ENCODE data around the gene MBD6.
"Not testable (repeated sequence)": the region's sequence is repeated elsewhere in the genome, so short reads cannot be mapped to it uniquely, and the experiment has no call there.

Gene MBD6

DNA sequence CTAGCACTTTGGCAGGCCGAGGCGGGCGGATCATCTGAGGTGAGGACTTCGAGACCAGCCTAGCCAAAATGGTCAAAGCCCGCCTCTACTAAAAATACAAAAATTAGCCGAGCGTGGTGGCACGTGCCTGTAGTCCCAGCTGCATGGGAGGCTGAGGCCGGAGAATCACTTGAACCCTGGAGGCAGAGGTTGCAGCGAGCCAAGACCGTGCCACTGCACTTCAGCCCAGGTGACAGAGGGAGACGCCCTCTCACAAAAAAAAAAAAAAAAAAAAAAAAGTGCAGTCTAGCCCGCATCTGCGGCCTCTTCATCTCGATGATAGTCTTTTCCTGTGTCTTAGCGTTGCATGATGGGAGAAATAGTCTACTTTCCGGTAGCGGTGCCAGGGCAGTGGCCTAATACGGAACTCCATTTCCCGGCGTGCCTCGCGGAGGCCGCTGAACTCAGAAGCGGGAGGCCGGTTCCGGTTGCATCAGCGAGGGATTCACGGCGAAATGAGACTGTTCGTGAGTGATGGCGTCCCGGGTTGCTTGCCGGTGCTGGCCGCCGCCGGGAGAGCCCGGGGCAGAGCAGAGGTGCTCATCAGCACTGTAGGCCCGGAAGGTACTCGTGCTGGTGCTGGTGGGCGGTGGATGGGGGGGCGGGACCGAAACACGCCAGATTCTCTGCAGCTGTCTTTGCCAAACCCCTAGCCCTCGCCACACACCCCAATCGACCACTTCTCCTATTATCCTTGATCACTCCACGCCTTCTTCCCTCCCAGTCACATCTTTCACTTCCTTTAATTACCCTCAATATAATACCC, 34.8 kb upstream of the MBD6 start, which contains the start of gene MARS1:
Gene MARS1 (plus strand): TSS at position 472 of the 805 bp plus-strand sequence. CDS start 23 bp downstream, at position 495.
- peak; percentile 34 to 97 (median 89) for DNase-seq

DNA sequence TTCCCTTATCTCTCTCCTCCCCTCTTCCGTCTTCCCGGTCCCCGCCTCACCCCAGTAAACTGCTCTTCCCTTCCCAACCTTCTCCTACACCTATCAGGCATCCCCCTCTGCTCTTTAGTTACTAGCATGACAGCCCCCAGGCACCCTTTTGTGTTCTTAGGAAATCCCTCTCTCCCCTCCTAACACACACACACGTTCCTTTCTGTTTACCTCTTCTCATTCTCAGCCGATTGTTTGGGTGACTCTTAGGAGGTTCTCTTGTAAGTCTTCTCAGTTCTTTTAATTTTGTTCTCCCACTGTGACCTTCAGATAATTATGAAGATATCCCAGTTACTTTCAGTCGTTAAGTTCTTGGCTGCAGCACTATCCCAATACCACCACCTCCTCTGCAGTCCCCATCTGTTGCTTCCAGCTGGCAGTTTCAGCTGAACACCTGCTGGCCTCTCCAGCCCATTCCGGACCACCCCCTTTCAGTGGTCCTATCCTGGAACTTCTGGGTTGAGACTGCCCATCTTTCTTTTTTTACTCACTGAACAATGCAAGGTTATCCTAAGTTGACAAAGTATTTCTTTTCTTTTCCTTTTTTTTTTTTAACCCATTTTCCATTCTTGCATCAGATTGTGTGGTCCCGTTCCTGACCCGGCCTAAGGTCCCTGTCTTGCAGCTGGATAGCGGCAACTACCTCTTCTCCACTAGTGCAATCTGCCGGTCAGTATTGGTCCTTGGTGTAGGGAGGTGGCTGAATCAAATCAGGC, 34.0 kb upstream of the MBD6 start:
- no peak for DNase-seq

- no peak for DNase-seq
Observed at GRCh38 chr12:57489157-57489641, 33.4 kb upstream of the MBD6 start.

- DNase-seq = no peak
Observed at GRCh38 chr12:57490126-57490525, 32.5 kb upstream of the MBD6 start.

- DNase-seq = no peak
Observed at GRCh38 chr12:57491393-57492280, 31.0 kb upstream of the MBD6 start.

DNA sequence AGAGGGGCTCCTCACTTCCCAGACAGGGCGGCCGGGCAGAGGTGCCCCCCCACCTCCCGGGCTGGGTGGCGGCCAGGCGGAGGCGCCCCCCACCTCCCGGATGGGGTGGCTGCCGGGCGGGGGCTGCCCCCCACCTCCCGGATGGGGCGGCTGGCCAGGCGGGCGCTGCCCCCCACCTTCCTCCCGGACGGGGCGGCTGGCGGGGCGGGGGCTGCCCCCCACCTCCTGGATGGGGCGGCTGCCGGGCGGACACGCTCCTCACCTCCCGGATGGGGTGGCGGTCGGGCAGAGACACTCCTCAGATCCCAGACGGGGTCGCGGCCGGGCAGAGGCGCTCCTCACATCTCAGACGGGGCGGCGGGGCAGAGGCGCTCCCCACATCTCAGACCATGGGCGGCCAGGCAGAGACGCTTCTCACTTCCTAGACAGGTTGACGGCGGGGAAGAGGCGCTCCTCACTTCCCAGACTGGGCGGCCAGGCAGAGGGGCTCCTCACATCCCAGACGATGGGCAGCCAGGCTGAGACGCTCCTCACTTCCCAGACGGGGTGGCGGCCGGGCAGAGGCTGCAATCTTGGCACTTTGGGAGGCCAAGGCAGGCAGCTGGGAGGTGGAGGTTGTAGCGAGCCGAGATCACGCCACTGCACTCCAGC, 27.4 kb upstream of the MBD6 start:
- DNase-seq = not testable (repeated sequence)

GRCh38 chr12:57496822-57497221, 25.8 kb upstream of the MBD6 start:
- no peak for DNase-seq

DNA sequence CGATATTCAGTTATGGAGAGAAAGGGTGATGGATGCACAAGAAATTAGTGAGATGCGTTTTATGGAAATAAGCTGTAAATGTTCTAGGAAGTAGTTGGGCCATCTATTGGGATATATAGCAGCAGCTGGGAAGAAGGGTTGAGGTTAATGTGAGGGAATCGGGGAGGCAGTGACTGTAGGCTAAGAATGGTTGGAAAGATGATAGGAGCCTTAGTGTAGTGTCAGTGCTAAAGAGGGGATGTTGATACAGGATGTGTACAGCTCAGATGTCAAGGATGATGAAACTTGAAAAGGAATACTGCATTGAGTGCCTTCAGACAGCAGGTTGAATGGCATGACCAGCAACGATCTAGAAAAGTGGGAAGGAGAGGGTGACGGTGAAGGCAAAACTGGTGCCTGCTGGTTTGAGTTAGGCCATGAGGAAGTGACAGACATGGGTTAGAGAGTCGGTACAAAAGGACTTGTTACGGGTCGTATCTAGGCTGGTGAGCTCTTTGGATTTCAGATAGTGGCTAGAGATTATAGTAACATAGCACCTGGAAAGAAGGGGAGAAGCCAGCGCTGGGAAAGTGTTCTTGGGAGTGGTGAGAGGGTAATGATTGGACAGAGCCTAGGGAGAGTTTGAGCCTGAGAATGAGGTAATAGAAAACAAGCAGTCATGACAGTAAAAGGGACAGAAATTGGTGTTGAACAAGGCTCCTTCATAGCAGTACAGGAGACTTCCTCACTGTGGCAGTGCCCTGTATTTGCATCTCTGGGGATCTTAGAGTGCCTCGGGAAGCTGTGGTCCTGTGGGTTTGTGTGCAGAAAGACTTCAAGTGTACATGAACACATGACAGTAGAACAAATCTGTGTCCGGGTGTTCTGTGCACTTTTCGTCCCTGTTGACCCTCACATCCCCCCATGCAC, 25.1 kb upstream of the MBD6 start:
- no peak for DNase-seq

GRCh38 chr12:57498132-57498502, 24.5 kb upstream of the MBD6 start:
- DNase-seq = no peak

DNA sequence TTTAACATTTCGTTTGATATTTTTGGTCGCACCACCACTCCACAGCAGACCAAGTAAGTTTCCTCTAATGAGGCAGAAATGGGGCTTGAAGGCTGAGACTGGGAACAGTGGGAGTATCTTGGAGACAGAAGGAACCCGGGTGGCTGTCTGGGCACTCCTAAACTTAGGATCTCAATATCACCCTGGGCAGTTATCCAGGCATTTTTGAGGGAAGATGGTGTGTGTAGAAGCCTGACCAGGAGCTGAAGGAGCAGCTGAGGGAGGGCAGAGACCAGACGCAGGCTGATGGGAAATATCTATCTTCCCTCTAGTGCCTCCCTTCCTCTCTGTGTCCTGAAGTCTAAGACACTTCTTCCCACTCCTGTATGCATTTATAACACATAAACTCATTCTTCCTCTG, 24.1 kb upstream of the MBD6 start:
- no peak for DNase-seq

- no peak for DNase-seq
Observed at GRCh38 chr12:57500213-57500612, 22.4 kb upstream of the MBD6 start.

- DNase-seq = not testable (repeated sequence)
Observed at GRCh38 chr12:57502311-57502969, 20.2 kb upstream of the MBD6 start.

DNA sequence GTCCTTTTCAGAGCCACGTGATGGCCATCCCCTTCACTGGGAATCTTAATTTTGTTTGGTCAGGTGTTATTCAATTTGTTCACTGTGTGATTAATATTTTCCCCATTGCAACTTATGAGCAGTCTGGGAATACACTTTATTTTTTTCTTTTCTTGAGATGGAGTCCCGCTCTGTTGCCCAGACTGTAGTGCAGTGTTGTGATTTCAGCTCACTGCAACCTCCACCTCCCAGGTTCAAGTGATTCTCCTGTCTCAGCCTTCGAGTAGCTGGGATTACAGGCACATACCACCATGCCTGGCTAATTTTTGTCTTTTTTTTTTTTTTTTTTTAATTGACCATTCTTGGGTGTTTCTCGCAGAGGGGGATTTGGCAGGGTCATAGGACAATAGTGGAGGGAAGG, 16.1 kb upstream of the MBD6 start:
- DNase-seq = not testable (repeated sequence)

GRCh38 chr12:57507796-57508195, 14.8 kb upstream of the MBD6 start:
- not testable (repeated sequence) for DNase-seq

DNA sequence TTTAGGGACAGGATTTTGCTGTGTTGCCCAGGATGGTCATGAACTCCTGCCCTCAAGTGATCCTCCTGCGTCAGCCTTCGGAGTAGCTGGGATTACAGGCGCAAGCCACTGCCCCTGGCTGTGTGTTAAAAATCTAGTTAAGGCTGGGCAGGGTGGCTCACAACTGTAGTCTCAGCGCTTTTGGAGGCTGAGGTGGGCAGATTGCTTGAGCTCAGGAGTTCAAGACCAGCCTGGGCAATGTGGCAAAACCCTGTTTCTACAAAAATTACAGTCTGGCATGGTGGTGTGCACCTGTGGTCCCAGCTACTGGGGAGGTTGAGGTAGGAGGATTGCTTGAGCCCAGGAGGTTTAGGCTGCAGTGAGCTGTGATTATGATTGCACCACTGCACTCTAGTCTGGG, 11.5 kb upstream of the MBD6 start:
- DNase-seq = no peak

- no peak for DNase-seq
Observed at GRCh38 chr12:57511588-57512325, 10.9 kb upstream of the MBD6 start.

- DNase-seq = no peak
Observed at GRCh38 chr12:57512665-57513064, 10.0 kb upstream of the MBD6 start.

GRCh38 chr12:57513266-57513665, 9.4 kb upstream of the MBD6 start:
- DNase-seq = no peak

- DNase-seq = not testable (repeated sequence)
Observed at GRCh38 chr12:57513677-57514076, 8.9 kb upstream of the MBD6 start.
